Cerebellar cortex (tissue), 1 donor: ENCODE measurements around the gene HMGA1.
A peak's percentile ranks its signal among the peaks of the same experiment; 100 is the strongest.
"Not testable (repeated sequence)": the region's sequence is repeated elsewhere in the genome, so short reads cannot be mapped to it uniquely, and the experiment has no call there.

Experiments
- DNase-seq: peaks from one replicate; pipeline ENCODE4 v3.0.0-alpha.2; 2015; ENCODE audit warnings: low spot score

The HMGA1 gene

GRCh38 chr6:34260576-34261267 lies 24.0 kb downstream of the HMGA1 start:
- no peak for DNase-seq

GRCh38 chr6:34263484-34263883 lies 26.8 kb downstream of the HMGA1 start:
- not testable (repeated sequence) for DNase-seq

GRCh38 chr6:34267746-34268145 lies 31.1 kb downstream of the HMGA1 start:
- no peak for DNase-seq

GRCh38 chr6:34269132-34269531 lies 32.5 kb downstream of the HMGA1 start:
- not testable (repeated sequence) for DNase-seq

GRCh38 chr6:34269658-34270341 lies 33.1 kb downstream of the HMGA1 start:
- not testable (repeated sequence) for DNase-seq

GRCh38 chr6:34272013-34272926 lies 35.6 kb downstream of the HMGA1 start:
- DNase-seq: no peak

GRCh38 chr6:34273242-34273805 lies 36.7 kb downstream of the HMGA1 start:
- no peak for DNase-seq

GRCh38 chr6:34274129-34274528 lies 37.5 kb downstream of the HMGA1 start:
- DNase-seq: no peak

- no peak for DNase-seq
Measured at GRCh38 chr6:34275128-34275804, 38.6 kb downstream of the HMGA1 start.

- DNase-seq: no peak
Measured at GRCh38 chr6:34276191-34276590, 39.5 kb downstream of the HMGA1 start.

- peak; percentile 71 for DNase-seq
Measured at GRCh38 chr6:34276881-34277762, 40.4 kb downstream of the HMGA1 start.

GRCh38 chr6:34277763-34278112 lies 41.1 kb downstream of the HMGA1 start:
- no peak for DNase-seq

- no peak for DNase-seq
Measured at GRCh38 chr6:34278833-34279232, 42.2 kb downstream of the HMGA1 start.

GRCh38 chr6:34280216-34280615 lies 43.5 kb downstream of the HMGA1 start:
- DNase-seq: no peak

GRCh38 chr6:34281702-34282334 lies 45.1 kb downstream of the HMGA1 start:
- DNase-seq: no peak

- DNase-seq: no peak
Measured at GRCh38 chr6:34284563-34285447, 48.1 kb downstream of the HMGA1 start.

- DNase-seq: no peak
Measured at GRCh38 chr6:34285448-34286164, 48.9 kb downstream of the HMGA1 start.

GRCh38 chr6:34288581-34288980 lies 51.9 kb downstream of the HMGA1 start:
- DNase-seq: no peak

- no peak for DNase-seq
Measured at GRCh38 chr6:34289137-34289536, 52.5 kb downstream of the HMGA1 start.
